IPS DF 6.9 (cell line): ENCODE measurements around the gene PLD3.

Experiments used
- DNase-seq: peaks from one replicate; pipeline ENCODE4 v3.0.0-alpha.2; 2013; ENCODE audit warnings: low read depth, low spot score
- H3K27ac ChIP-seq: one replicate; pipeline ENCODE4 v1.5.1; 2013; ENCODE audit warnings: low read length, control low read depth
- H3K27me3 ChIP-seq: 2 replicates; pipeline ENCODE4 v1.6.1; 2013; ENCODE audit warnings: mild to moderate bottlenecking, low read length; ENCODE audit not compliant: control insufficient read depth, insufficient read depth
- H3K36me3 ChIP-seq: 2 replicates; pipeline ENCODE4 v1.6.1; 2013; ENCODE audit warnings: low read length; ENCODE audit not compliant: control insufficient read depth, insufficient read depth
- H3K4me1 ChIP-seq: 2 replicates; pipeline ENCODE4 v1.6.1; 2013; ENCODE audit warnings: low read length; ENCODE audit not compliant: control insufficient read depth, insufficient read depth
- H3K4me3 ChIP-seq: 2 replicates; pipeline ENCODE4 v1.5.1; 2013; ENCODE audit warnings: mild to moderate bottlenecking, low read length
- H3K9me3 ChIP-seq: 2 replicates; pipeline ENCODE4 v1.6.1; 2013; ENCODE audit warnings: low read length, inconsistent platforms; ENCODE audit not compliant: control insufficient read depth, insufficient read depth
- WGBS: extraction: QIAGEN DNeasy Blood & Tissue Kit; methylation state at CpG from one replicate; pipeline ENCODE4 v1.1.7; 2013; ENCODE audit warnings: mixed read lengths, missing lambda C conversion rate; ENCODE audit not compliant: insufficient read length, insufficient coverage; 5-methylcytosine and 5-hydroxymethylcytosine counted together

The PLD3 gene

DNA sequence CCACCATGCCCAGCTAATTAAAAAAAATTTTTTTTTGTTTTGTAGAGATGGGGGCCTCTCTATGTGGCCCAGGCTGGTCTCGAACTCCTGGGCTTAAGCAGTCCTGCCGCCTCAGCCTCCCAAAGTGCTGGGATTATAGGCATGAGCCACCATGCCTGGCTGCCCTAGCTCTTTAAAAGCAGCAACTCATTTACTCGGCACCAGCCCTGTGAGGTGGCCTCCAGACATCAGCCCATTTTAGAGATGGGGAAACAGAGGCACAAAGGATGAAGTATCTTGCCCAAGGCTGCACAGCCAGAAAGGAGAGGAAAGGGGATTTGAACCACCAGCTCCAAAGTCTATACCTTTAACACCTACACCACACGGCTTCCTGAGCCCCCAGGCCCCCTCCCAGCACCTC lies 64.4 kb downstream of the PLD3 start:
- Histone ChIP-seq H3K4me1 (peaks cover 5% of the 10 kb centered on the region; the same call in 1 of the 2 replicates), H3K9me3 (no peaks in the 10 kb centered on the region), H3K27ac (no peak overlapping the region), H3K27me3 (no peaks in the 10 kb centered on the region), H3K36me3 (no peaks in the 10 kb centered on the region), H3K4me3 (no peak overlapping the region)
- no peak for DNase-seq
- no CpG with 5 or more reads among the region's 4 CpGs for WGBS

- no peak within 1 kb of the TSS for H3K4me3 ChIP-seq
- H3K27ac ChIP-seq, result no peak within 1 kb of the TSS
- peaks cover 5% of the 10 kb centered on the region; the same call in 1 of the 2 replicates for H3K4me1 ChIP-seq
- no peaks in the 10 kb centered on the region for H3K27me3 ChIP-seq
- no peak for DNase-seq
- no peaks in the 10 kb centered on the region for H3K36me3 ChIP-seq
- H3K9me3 ChIP-seq, result no peaks in the 10 kb centered on the region
- no CpG with 5 or more reads among the region's 18 CpGs for WGBS
Observed at GRCh38 chr19:40413291-40413845, 64.9 kb downstream of the PLD3 start, which contains the start of gene PRX. TSS of gene PRX (minus strand) at chr19:40413378. CDS start at chr19:40407932, 5,446 bp downstream.

DNA sequence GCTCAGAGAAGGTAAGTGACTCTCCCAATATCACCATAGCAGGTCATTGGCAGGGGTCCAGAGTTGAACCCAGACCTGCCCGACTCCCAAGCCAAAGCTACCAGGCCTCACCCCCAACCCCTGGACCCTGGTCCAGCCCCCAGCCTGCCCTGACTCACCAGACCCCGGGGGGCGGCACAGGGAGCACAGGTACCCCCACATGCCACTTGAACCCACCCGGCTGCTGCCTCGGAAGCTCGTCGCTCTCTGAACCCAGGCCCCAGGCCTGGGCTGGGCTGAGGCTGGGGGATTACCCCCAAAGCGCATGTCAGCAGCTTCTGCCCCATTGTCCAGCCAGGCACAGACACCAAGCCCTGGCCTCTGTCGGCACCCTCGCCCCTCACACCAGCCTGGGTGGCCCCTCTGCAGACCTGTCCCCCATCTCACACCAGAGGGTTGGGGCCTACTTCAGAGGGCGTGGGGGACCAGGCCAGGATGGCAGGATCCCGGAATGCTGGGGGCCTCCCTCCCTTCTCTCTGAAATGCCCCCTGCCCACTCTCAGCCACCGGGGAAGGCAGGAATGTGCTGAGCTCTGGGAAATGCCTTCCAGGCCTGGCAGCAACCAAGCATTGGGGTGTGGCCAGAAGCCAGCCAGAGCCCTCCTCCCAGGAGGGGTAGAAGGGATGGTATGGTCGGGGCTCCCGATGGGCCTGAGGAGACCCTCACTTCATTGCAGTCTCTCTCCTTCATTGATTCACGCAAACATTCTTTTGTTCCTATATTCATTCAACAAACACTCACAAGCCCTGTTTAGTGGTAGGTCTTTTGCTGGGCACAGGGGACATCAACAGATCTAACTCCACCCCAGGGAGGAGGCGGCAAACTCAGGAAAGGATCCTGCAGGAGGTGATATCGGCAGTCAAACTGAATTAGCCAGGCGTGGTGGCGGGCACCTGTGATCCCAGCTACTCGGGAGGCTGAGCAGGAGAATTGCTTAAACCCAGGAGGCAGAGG lies 66.3 kb downstream of the PLD3 start:
- Histone ChIP-seq H3K9me3 (no peaks in the 10 kb centered on the region), H3K27ac (no peak overlapping the region)
- no CpG with 5 or more reads among the region's 21 CpGs for WGBS

DNA sequence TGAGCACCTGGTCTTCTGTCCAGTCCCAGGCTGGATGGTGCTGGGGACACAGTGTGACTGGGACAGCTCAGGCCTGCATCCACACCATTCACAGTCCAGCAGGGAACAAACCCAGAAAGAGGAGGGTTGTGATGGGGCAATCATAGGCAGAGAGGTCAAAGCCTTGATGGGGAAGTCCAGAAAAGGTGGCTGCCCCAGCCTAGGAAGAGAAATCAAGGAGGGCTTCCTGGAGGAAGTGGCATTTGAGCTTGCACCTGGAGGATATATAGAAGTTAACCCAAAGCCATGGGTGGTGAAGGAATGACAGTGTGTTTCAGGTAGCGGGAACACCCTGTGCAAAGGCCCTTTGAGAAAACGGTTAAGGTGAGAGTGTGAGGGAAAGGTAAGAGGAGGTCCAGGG lies 67.3 kb downstream of the PLD3 start:
- Histone ChIP-seq H3K9me3 (no peaks in the 10 kb centered on the region), H3K27me3 (no peaks in the 10 kb centered on the region), H3K27ac (no peak overlapping the region), H3K4me3 (no peak overlapping the region), H3K36me3 (no peaks in the 10 kb centered on the region), H3K4me1 (peaks cover 3% of the 10 kb centered on the region; the same call in 1 of the 2 replicates)
- WGBS, result no CpG with 5 or more reads among the region's 2 CpGs
- DNase-seq, result no peak

More for the DNA sequence above, 66.3 kb downstream of the PLD3 start:
- H3K4me3 ChIP-seq, result no peak overlapping the region
- peaks cover 5% of the 10 kb centered on the region; the same call in 1 of the 2 replicates for H3K4me1 ChIP-seq
- no peak for DNase-seq
- no peaks in the 10 kb centered on the region for H3K36me3 ChIP-seq
- no peaks in the 10 kb centered on the region for H3K27me3 ChIP-seq

GRCh38 chr19:40416918-40417642 lies 68.6 kb downstream of the PLD3 start:
- Histone ChIP-seq H3K27me3 (no peaks in the 10 kb centered on the region), H3K27ac (no peak overlapping the region), H3K4me1 (peaks cover 3% of the 10 kb centered on the region; the same call in 1 of the 2 replicates), H3K36me3 (no peaks in the 10 kb centered on the region), H3K4me3 (no peak overlapping the region), H3K9me3 (no peaks in the 10 kb centered on the region)
- no peak for DNase-seq
- WGBS, result no CpG with 5 or more reads among the region's 16 CpGs

GRCh38 chr19:40417643-40417981 lies 69.1 kb downstream of the PLD3 start:
- Histone ChIP-seq H3K36me3 (no peaks in the 10 kb centered on the region), H3K9me3 (no peaks in the 10 kb centered on the region), H3K27me3 (no peaks in the 10 kb centered on the region), H3K4me1 (peaks cover 3% of the 10 kb centered on the region; the same call in 1 of the 2 replicates), H3K4me3 (no peak overlapping the region), H3K27ac (no peak overlapping the region)
- DNase-seq, result no peak
- WGBS, result no CpG with 5 or more reads among the region's 4 CpGs

GRCh38 chr19:40418040-40418439 lies 69.5 kb downstream of the PLD3 start:
- no peaks in the 10 kb centered on the region for H3K27me3 ChIP-seq
- no peak overlapping the region for H3K4me3 ChIP-seq
- WGBS, result no CpG with 5 or more reads among the region's 3 CpGs
- H3K27ac ChIP-seq, result no peak overlapping the region
- H3K36me3 ChIP-seq, result no peaks in the 10 kb centered on the region
- peaks cover 3% of the 10 kb centered on the region; the same call in 1 of the 2 replicates for H3K4me1 ChIP-seq
- DNase-seq, result no peak
- no peaks in the 10 kb centered on the region for H3K9me3 ChIP-seq

DNA sequence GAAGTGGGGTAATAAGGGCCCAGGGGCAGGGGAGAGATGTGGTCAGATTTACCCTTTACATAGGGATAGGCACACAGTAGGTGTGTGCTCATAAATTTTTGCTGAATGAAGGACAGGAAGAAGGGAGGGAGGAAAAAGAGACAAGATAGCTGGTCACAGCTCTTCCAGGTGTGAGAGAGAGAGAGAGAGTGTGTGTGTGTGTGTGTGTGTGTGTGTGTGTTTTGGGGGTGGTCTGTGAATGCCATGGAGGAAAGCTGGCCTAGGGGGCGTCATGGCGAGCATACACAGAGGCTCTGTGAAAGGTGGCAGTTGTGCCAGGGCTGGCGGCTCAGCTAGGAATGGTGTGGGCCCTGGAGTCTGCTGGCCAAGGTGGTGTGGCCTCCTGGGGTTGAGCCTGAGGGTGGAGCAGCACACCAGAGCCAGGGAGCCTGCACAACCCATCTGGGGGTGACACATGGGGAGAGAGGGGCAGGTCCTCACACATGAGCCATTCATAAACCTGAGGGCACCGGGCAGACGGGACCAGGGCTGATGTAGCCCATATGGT lies 70.6 kb downstream of the PLD3 start:
- Histone ChIP-seq H3K36me3 (no peaks in the 10 kb centered on the region), H3K4me1 (peaks cover 3% of the 10 kb centered on the region; the same call in 1 of the 2 replicates), H3K27ac (no peak overlapping the region), H3K4me3 (no peak overlapping the region), H3K9me3 (no peaks in the 10 kb centered on the region), H3K27me3 (no peaks in the 10 kb centered on the region)
- WGBS, result no CpG with 5 or more reads among the region's 5 CpGs
- DNase-seq, result no peak

DNA sequence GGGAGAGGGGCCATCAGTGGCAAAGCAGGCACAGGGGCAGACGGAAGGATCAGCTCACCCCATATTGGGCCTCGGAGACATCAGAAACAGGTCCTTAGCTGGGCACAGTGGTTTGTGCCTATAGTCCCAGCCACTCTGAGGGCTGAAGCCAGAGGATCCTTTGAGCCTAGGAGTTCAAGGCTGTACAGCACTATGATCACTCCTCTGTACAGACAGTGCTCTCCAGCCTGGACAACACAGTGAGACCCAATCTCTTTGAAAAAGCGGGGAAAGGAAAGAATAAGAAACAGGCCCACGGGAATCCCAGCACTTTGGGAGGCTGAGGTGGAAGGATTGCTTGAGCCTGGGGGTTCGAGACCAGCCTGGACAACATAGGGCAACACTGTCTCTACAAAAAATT lies 71.3 kb downstream of the PLD3 start:
- Histone ChIP-seq H3K36me3 (no peaks in the 10 kb centered on the region), H3K27ac (no peak overlapping the region), H3K4me1 (peaks cover 3% of the 10 kb centered on the region; the same call in 1 of the 2 replicates), H3K9me3 (no peaks in the 10 kb centered on the region), H3K27me3 (no peaks in the 10 kb centered on the region), H3K4me3 (no peak overlapping the region)
- DNase-seq, result no peak
- WGBS, result no CpG with 5 or more reads among the region's 5 CpGs

DNA sequence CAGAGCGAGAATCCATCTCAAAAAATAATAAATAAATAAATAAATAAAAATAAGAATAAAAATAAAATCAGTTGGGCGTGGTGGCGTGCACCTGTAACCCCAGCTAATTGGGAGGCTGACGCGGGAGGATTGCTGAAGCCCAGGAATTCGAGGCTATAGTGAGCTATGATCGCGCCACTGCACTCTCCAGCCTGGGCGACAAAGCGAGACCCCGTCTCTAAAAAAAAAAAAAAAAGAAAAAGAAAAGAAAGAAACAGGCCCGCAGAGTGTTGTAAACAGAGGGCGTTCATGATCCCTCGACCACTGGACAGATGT lies 71.9 kb downstream of the PLD3 start:
- WGBS, result no CpG with 5 or more reads among the region's 14 CpGs
- H3K27ac ChIP-seq, result no peak overlapping the region
- no peaks in the 10 kb centered on the region for H3K9me3 ChIP-seq
- no peak for DNase-seq
- H3K4me3 ChIP-seq, result no peak overlapping the region
- H3K4me1 ChIP-seq, result peaks cover 3% of the 10 kb centered on the region; the same call in 1 of the 2 replicates
- no peaks in the 10 kb centered on the region for H3K27me3 ChIP-seq
- no peaks in the 10 kb centered on the region for H3K36me3 ChIP-seq
